K562 (cell line): Measurements from ENCODE around the gene B3GNT9. TPM values are rescaled to one million over a fixed set of nuclear protein-coding genes. Genes with fewer than 3 reads are reported as not detected.

Experiments
- CHCHD3 ChIP-seq: fragments of 250-450 bp; sonication (Bioruptor Pico); IDR thresholded peaks from 2 replicates; pipeline ENCODE4 v2.1.2; 2022; ENCODE audit warnings: mild to moderate bottlenecking
- EP300 ChIP-seq: IDR thresholded peaks from 2 replicates; pipeline ENCODE4 v1.6.1; 2012; ENCODE audit warnings: low read length, improper control_type of control experiment
- MTA3 ChIP-seq: fragments of 450-650 bp; formaldehyde crosslinking; IDR thresholded peaks from 2 replicates; pipeline ENCODE4 v1.6.1; 2017; ENCODE audit warnings: mild to moderate bottlenecking, borderline replicate concordance
- NFIX ChIP-seq: fragments of 250-450 bp; sonication (Bioruptor Pico); IDR thresholded peaks from 2 replicates; pipeline ENCODE4 v1.4.0; 2020; ENCODE audit warnings: low read depth, mild to moderate bottlenecking, moderate library complexity
- PHF21A ChIP-seq: fragments of 450-650 bp; IDR thresholded peaks from 2 replicates; pipeline ENCODE4 v1.6.1; 2017; ENCODE audit warnings: low read depth, borderline replicate concordance
- POLR2A ChIP-seq: fragments of 450-650 bp; conservative IDR thresholded peaks from 2 replicates; pipeline ENCODE4 v1.6.1; 2016
- PRDM10 ChIP-seq: fragments of 450-650 bp; IDR thresholded peaks from 2 replicates; pipeline ENCODE4 v1.6.1; 2018; ENCODE audit not compliant: partially characterized antibody
- RBM22 ChIP-seq: fragments of 200-400 bp; formaldehyde crosslinking; IDR thresholded peaks from 2 replicates; pipeline ENCODE4 v1.6.1; 2018; ENCODE audit warnings: low read length, low read depth; ENCODE audit not compliant: poor library complexity, severe bottlenecking
- TBP ChIP-seq: optimal IDR thresholded peaks from 2 replicates; pipeline ENCODE3; 2011; ENCODE audit warnings: low read depth, low read length, improper control_type of control experiment
- ZBTB12 ChIP-seq: fragments of 250-450 bp; sonication (Bioruptor Pico); IDR thresholded peaks from 2 replicates; pipeline ENCODE4 v1.4.0; 2020
- ZFX ChIP-seq: sonication (generic); formaldehyde crosslinking; IDR thresholded peaks from 2 replicates; pipeline ENCODE4 v1.8.0; 2022; ENCODE audit warnings: mild to moderate bottlenecking, missing genetic modification reagents, moderate library complexity
- ZMIZ1 ChIP-seq, 2 experiments: fragments of 150-350 bp in 1 of 2; IDR thresholded peaks; 2 replicates each; pipeline ENCODE4 v1.6.1; 2012 to 2016; ENCODE audit warnings: low read depth in 2 of 2, low read length in 2 of 2, mild to moderate bottlenecking in 1 of 2, moderate library complexity in 1 of 2
- ZNF592 ChIP-seq: fragments of 450-650 bp; IDR thresholded peaks from 2 replicates; pipeline ENCODE4 v1.6.1; 2017; ENCODE audit warnings: antibody characterized with exemption, mild to moderate bottlenecking
- ZSCAN32 ChIP-seq: fragments of 450-650 bp; formaldehyde crosslinking; IDR thresholded peaks from 2 replicates; pipeline ENCODE4 v1.4.0; 2020; ENCODE audit warnings: mild to moderate bottlenecking, moderate library complexity
- polyA plus RNA-seq, 8 experiments: library from polyadenylated mRNA; depleted of rRNA in 4 of 8; stranded (reverse) in 5 of 8; unstranded in 3 of 8; fragments of >200 nt; fragmentation: Nextera tagmentation in 2 of 8; fragmentation: Illumina TruSeq in 1 of 8; extraction: Ambion mirVana in 2 of 8; extraction: Trizol in 1 of 8; gene quantifications; 2 replicates each; pipeline versions ENCODE4 v1.2.1 to v1.2.3, GENCODE V29; 2011 to 2014; ENCODE audit warnings: inconsistent platforms in 1 of 8, missing spikeins in 1 of 8
- total RNA-seq, 7 experiments: library from RNA; depleted of rRNA in 6 of 7; stranded (reverse); fragments of >200 nt in 6 of 7; fragmentation: Illumina TruSeq in 2 of 7; extraction: Trizol in 2 of 7; gene quantifications; 2 replicates each; pipeline versions ENCODE4 v1.2.1 to v1.2.3, GENCODE V29; 2011 to 2021; ENCODE audit warnings: low replicate concordance in 1 of 7

The B3GNT9 gene
- total and polyA plus RNA-seq, 9 of the 15 experiments (the other 6 are each of a cell fraction or from before 2014, with no cell fraction given) = 0.01 to 1.8 (median 1.1) TPM; not detected in 1

- 0 out of 2 replicates have a peak, but pooled peaks have one; percentile 23 for TF ChIP-seq ZNF592
- TF ChIP-seq TBP = peak; percentile 40
- peak; percentile 71 for TF ChIP-seq PRDM10
- peak; percentile 19; the same call in 1 of the 2 replicates for TF ChIP-seq EP300
- TF ChIP-seq NFIX (CRISPR knock-in tag) = no peak
- no peak for TF ChIP-seq RBM22
- 0 out of 2 replicates have a peak, but pooled peaks have one; percentile 33 for TF ChIP-seq MTA3
- no peak for TF ChIP-seq ZBTB12 (CRISPR knock-in tag)
- TF ChIP-seq ZSCAN32 (CRISPR knock-in tag) = no peak
- no peak for TF ChIP-seq ZFX (CRISPR knock-in tag)
- TF ChIP-seq CHCHD3 (CRISPR knock-in tag) = no peak
- TF ChIP-seq ZMIZ1 (IDR thresholded peaks at IDR 0.05; ENCODE audit: low read depth in 2 of 2, low read length in 2 of 2) = no peak
- no peak for TF ChIP-seq PHF21A
- no peak for TF ChIP-seq POLR2A
Measured at GRCh38 chr16:67190448-67191399, 39.9 kb upstream of the B3GNT9 start (continued).
